Neuronal stem cell (in vitro differentiated cells): ENCODE measurements around the gene SOX1.

Source experiments
- DNase-seq: peaks from one replicate; pipeline ENCODE4 v3.0.0-alpha.2; 2013; ENCODE audit warnings: low spot score
- H2AFZ ChIP-seq: one replicate; pipeline ENCODE4 v1.6.1; 2013; ENCODE audit warnings: mild to moderate bottlenecking, low read length, inconsistent platforms
- H2AK5ac ChIP-seq: 2 replicates; pipeline ENCODE4 v1.6.1; 2013; ENCODE audit warnings: low read depth, mild to moderate bottlenecking, inconsistent platforms, low read length, moderate library complexity, mixed read lengths
- H2BK120ac ChIP-seq: 2 replicates; pipeline ENCODE4 v1.6.1; 2013; ENCODE audit warnings: low read depth, mild to moderate bottlenecking, inconsistent platforms, low read length, moderate library complexity, mixed read lengths
- H2BK12ac ChIP-seq: one replicate; pipeline ENCODE4 v1.6.1; 2013; ENCODE audit warnings: low read length, inconsistent platforms
- H2BK15ac ChIP-seq: 2 replicates; pipeline ENCODE4 v1.6.1; 2013; ENCODE audit warnings: mild to moderate bottlenecking, low read length, inconsistent platforms, mixed read lengths
- H2BK5ac ChIP-seq: one replicate; pipeline ENCODE4 v1.6.1; 2013; ENCODE audit warnings: inconsistent platforms, mild to moderate bottlenecking, low read length, moderate library complexity
- H3K14ac ChIP-seq: one replicate; pipeline ENCODE4 v1.6.1; 2013; ENCODE audit warnings: low read length, inconsistent platforms
- H3K18ac ChIP-seq: 2 replicates; pipeline ENCODE4 v1.6.1; 2013; ENCODE audit warnings: low read length, inconsistent platforms
- H3K23ac ChIP-seq: 2 replicates; pipeline ENCODE4 v1.6.1; 2013; ENCODE audit warnings: low read depth, mild to moderate bottlenecking, mixed read lengths, low read length, inconsistent platforms; ENCODE audit not compliant: poor library complexity
- H3K27ac ChIP-seq: replicated peaks from 3 replicates; pipeline ENCODE4 v1.5.1; 2013; ENCODE audit warnings: low read length, inconsistent platforms
- H3K27me3 ChIP-seq, 3 experiments: 2 replicates each; pipeline ENCODE4 v1.6.1; 2013; ENCODE audit warnings: low read length in 3 of 3, mild to moderate bottlenecking in 2 of 3, inconsistent platforms in 1 of 3, low read depth in 1 of 3, mixed read lengths in 1 of 3, moderate library complexity in 1 of 3; ENCODE audit not compliant: control insufficient read depth in 3 of 3, insufficient read depth in 3 of 3
- H3K36me3 ChIP-seq, 2 donors: replicated peaks in 1 of 2; 2 replicates each; pipeline ENCODE4 v1.6.1; 2013; ENCODE audit warnings: low read length in 2 of 2; ENCODE audit not compliant: control insufficient read depth in 2 of 2, insufficient read depth in 2 of 2
- H3K4ac ChIP-seq: 2 replicates; pipeline ENCODE4 v1.6.1; 2013; ENCODE audit warnings: inconsistent platforms, mild to moderate bottlenecking, low read length, moderate library complexity
- H3K4me1 ChIP-seq, 2 donors: 1 replicate in 1 of 2; 2 replicates in 1 of 2; pipeline ENCODE4 v1.6.1; 2013; ENCODE audit warnings: low read length in 2 of 2, low read depth in 1 of 2; ENCODE audit not compliant: control insufficient read depth in 2 of 2, insufficient read depth in 1 of 2
- H3K4me2 ChIP-seq: one replicate; pipeline ENCODE4 v1.6.1; 2013; ENCODE audit warnings: mild to moderate bottlenecking, low read length, inconsistent platforms; ENCODE audit not compliant: insufficient read depth, poor library complexity, severe bottlenecking
- H3K4me3 ChIP-seq, 2 donors: 2 replicates each; pipeline ENCODE4 v1.5.1; 2013; ENCODE audit warnings: low read length in 2 of 2, mild to moderate bottlenecking in 2 of 2, inconsistent platforms in 1 of 2, moderate library complexity in 1 of 2
- H3K79me1 ChIP-seq: one replicate; pipeline ENCODE4 v1.6.1; 2013; ENCODE audit warnings: low read depth, mild to moderate bottlenecking, inconsistent platforms, low read length, moderate library complexity
- H3K9ac ChIP-seq: one replicate; pipeline ENCODE4 v1.6.1; 2013; ENCODE audit warnings: mild to moderate bottlenecking, low read depth, low read length, inconsistent platforms; ENCODE audit not compliant: poor library complexity
- H3K9me3 ChIP-seq, 2 donors: replicated peaks in 1 of 2; 2 replicates each; pipeline versions ENCODE3 to v1.6.1; 2013; ENCODE audit warnings: low read length in 2 of 2, mild to moderate bottlenecking in 2 of 2, inconsistent platforms in 1 of 2, low read depth in 1 of 2, mixed read lengths in 1 of 2, moderate library complexity in 1 of 2; ENCODE audit not compliant: control insufficient read depth in 2 of 2, insufficient read depth in 1 of 2
- H4K8ac ChIP-seq: one replicate; pipeline ENCODE4 v1.6.1; 2013; ENCODE audit warnings: low read depth, mild to moderate bottlenecking, inconsistent platforms, low read length, moderate library complexity
- H4K91ac ChIP-seq: one replicate; pipeline ENCODE4 v1.6.1; 2013; ENCODE audit warnings: low read length, low read depth, mild to moderate bottlenecking, inconsistent platforms; ENCODE audit not compliant: poor library complexity
- WGBS, 2 donors: extraction: QIAGEN DNeasy Blood & Tissue Kit; methylation state at CpG; one replicate each; pipeline ENCODE4 v1.1.7; 2013; ENCODE audit warnings: missing lambda C conversion rate in 2 of 2, mixed read lengths in 1 of 2; ENCODE audit not compliant: insufficient read length in 2 of 2, insufficient replicate concordance in 1 of 2; ENCODE audit errors: extremely low coverage in 2 of 2; 5-methylcytosine and 5-hydroxymethylcytosine counted together

SOX1 gene

GRCh38 chr13:112058941-112059340 is 8.0 kb upstream of the SOX1 start:
- no peak overlapping the region for H3K4me3 ChIP-seq
- H3K23ac ChIP-seq = no peak overlapping the region
- peaks cover 3 to 5% of the 10 kb centered on the region in 2 donors for H3K9me3 ChIP-seq
- peaks cover 27 to 28% of the 10 kb centered on the region in 2 donors for H3K4me1 ChIP-seq
- WGBS, 2 donors = no CpG with 5 or more reads among the region's 5 CpGs
- H2BK120ac ChIP-seq = no peak overlapping the region
- H2AK5ac ChIP-seq = peak overlapping the region; percentile 91
- H3K18ac ChIP-seq = peak overlapping the region; percentile 30
- H3K27ac ChIP-seq = no peak overlapping the region
- no peak for DNase-seq
- no peak overlapping the region for H3K14ac ChIP-seq
- no peak overlapping the region for H4K8ac ChIP-seq
- no peak overlapping the region for H3K4me2 ChIP-seq
- no peak overlapping the region for H2BK5ac ChIP-seq
- no peak overlapping the region for H2BK15ac ChIP-seq
- no peak overlapping the region for H2BK12ac ChIP-seq
- no peaks in the 10 kb centered on the region for H3K36me3 ChIP-seq
- no peak overlapping the region for H2AFZ ChIP-seq
- peaks cover 51 to 97% (median 85%) of the 10 kb centered on the region in 3 experiments for H3K27me3 ChIP-seq
- H4K91ac ChIP-seq = no peak overlapping the region
- H3K4ac ChIP-seq = no peak overlapping the region
- no peak overlapping the region for H3K9ac ChIP-seq
- no peaks in the 10 kb centered on the region for H3K79me1 ChIP-seq

DNA sequence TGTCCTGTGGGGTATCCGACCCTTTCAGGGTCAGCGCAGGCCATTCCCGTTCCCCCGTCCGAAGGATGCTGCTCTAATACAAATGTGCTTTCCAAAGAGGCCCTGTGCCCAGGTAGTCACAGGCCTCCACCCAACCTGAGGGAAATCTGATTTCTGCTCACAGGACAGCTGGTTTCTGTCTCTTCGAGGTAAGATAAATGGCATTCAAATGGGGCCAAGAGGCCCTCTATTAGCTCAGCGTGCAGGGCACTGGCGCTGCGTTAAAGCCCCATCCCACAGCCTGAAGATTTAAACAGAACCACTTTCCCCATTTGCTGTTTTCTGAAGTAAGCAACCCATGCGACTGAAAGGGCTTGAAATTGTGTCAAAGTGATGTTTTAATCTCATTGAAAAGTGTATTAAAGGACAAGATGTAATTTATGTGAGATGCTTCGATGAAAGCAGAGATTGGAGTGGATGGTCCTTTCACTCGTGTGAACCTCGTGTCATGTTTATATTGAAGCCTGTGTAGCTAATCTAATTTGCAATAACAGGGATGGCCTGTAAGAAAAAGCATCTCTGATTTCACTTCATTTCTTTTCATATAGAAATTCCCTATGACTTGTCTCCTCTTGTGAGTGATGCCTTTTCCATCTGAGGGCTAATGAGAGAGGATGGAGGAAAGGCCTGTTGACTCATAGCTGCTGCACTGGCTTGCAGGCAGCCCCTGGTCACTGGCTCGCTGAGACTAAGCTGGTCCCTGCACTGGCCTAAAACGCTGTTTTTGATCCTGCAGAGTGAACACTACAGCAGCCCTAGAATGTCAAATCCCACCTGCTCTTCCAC is 7.3 kb upstream of the SOX1 start:
- Histone ChIP-seq H3K4ac (no peak overlapping the region), H3K79me1 (no peaks in the 10 kb centered on the region), H3K9me3 (peaks cover 3% of the 10 kb centered on the region in 2 donors), H3K27me3 (peaks cover 57 to 97% (median 78%) of the 10 kb centered on the region in 3 experiments), H3K9ac (no peak overlapping the region), H2BK12ac (no peak overlapping the region), H3K18ac (no peak overlapping the region), H3K23ac (no peak overlapping the region), H2BK15ac (no peak overlapping the region), H4K8ac (no peak overlapping the region), H3K4me3 (no peak overlapping the region), H4K91ac (no peak overlapping the region), H3K14ac (no peak overlapping the region), H3K27ac (no peak overlapping the region), H2BK120ac (no peak overlapping the region), H3K4me2 (no peak overlapping the region), H3K36me3 (no peaks in the 10 kb centered on the region), H2AK5ac (no peak overlapping the region), H3K4me1 (peaks cover 20 to 25% of the 10 kb centered on the region in 2 donors), H2BK5ac (no peak overlapping the region), H2AFZ (no peak overlapping the region)
- DNase-seq = no peak
- WGBS, 2 donors = no CpG with 5 or more reads among the region's 15 CpGs

DNA sequence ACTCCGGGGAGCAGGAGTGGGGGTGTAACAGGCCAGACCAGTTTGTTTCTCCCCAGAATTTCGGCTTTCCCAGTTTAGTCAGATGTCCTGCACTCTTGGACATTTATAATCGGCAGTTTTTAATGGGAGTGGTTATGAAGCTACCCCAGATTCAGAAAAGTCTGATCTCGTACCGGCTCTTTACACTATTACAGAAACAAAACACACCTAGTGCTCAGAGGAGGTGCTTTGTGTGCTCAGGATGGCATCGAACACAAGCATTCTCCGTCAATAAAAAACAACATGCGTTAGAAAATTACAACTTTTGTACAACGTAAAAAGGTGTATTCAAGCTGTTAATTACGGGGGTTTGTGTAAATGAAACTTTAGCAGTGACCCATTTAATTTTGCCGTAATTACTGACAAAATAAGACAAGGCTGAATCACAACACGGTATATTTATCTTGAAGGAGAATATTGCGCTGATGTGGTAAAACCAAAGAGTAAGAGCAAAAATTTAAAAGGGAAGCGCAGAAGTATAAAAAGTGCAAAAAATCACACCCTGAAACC is 6.6 kb upstream of the SOX1 start:
- H3K9ac ChIP-seq = no peak overlapping the region
- no peak overlapping the region for H4K91ac ChIP-seq
- no peak overlapping the region for H3K4ac ChIP-seq
- H3K27me3 ChIP-seq = peaks cover 51 to 93% (median 71%) of the 10 kb centered on the region in 3 experiments
- H3K4me3 ChIP-seq = no peak overlapping the region
- DNase-seq = no peak
- H3K4me1 ChIP-seq = peaks cover 19 to 22% of the 10 kb centered on the region in 2 donors
- no peak overlapping the region for H4K8ac ChIP-seq
- no peak overlapping the region for H3K18ac ChIP-seq
- no peak overlapping the region for H2BK12ac ChIP-seq
- WGBS, 2 donors = no CpG with 5 or more reads among the region's 14 CpGs
- no peak overlapping the region for H3K27ac ChIP-seq
- no peak overlapping the region for H3K14ac ChIP-seq
- H3K4me2 ChIP-seq = no peak overlapping the region
- no peak overlapping the region for H2AFZ ChIP-seq
- no peak overlapping the region for H2BK15ac ChIP-seq
- no peak overlapping the region for H2BK120ac ChIP-seq
- H3K36me3 ChIP-seq = no peaks in the 10 kb centered on the region
- H2AK5ac ChIP-seq = no peak overlapping the region
- H3K9me3 ChIP-seq = peaks cover 3% of the 10 kb centered on the region in 2 donors
- H3K79me1 ChIP-seq = no peaks in the 10 kb centered on the region
- no peak overlapping the region for H3K23ac ChIP-seq
- no peak overlapping the region for H2BK5ac ChIP-seq

- WGBS, 2 donors = no CpG with 5 or more reads among the region's 29 CpGs
Observed at GRCh38 chr13:112060899-112061366, 6.0 kb upstream of the SOX1 start.

More at GRCh38 chr13:112060899-112061366, 6.0 kb upstream of the SOX1 start:
- Histone ChIP-seq H3K18ac (peak overlapping the region; percentile 90), H3K14ac (no peak overlapping the region), H4K8ac (no peak overlapping the region), H2AFZ (peak overlapping the region; percentile 69), H2BK120ac (no peak overlapping the region), H2BK12ac (peak overlapping the region; percentile 36), H2AK5ac (peak overlapping the region; percentile 65), H2BK15ac (peak overlapping the region; percentile 50), H3K79me1 (no peaks in the 10 kb centered on the region), H3K9ac (no peak overlapping the region), H3K23ac (peak overlapping the region; percentile 14), H3K4me3 (no peak overlapping the region), H3K27me3 (peaks cover 46 to 93% (median 65%) of the 10 kb centered on the region in 3 experiments), H3K36me3 (no peaks in the 10 kb centered on the region), H4K91ac (peak overlapping the region; percentile 27), H3K4me2 (peak overlapping the region; percentile 44), H3K27ac (no peak overlapping the region), H3K4me1 (peaks cover 21 to 24% of the 10 kb centered on the region in 2 donors), H3K9me3 (peaks cover 3% of the 10 kb centered on the region in 2 donors), H2BK5ac (no peak overlapping the region), H3K4ac (no peak overlapping the region)
- no peak for DNase-seq
